Measurements from ENCODE around the gene KRT40.

KRT40 gene

GRCh38 chr17:40995116-40995515 is 11.0 kb upstream of the KRT40 start:
- DNase-seq, result no peak

- DNase-seq, result no peak
Measured at GRCh38 chr17:40993839-40994238, 9.7 kb upstream of the KRT40 start, which contains the start of gene KRTAP3-3. KRTAP3-3 (minus strand) TSS chr17:40994164; CDS start chr17:40994097, 67 bp downstream.

GRCh38 chr17:40993084-40993483 is 9.0 kb upstream of the KRT40 start:
- DNase-seq, result no peak

DNA sequence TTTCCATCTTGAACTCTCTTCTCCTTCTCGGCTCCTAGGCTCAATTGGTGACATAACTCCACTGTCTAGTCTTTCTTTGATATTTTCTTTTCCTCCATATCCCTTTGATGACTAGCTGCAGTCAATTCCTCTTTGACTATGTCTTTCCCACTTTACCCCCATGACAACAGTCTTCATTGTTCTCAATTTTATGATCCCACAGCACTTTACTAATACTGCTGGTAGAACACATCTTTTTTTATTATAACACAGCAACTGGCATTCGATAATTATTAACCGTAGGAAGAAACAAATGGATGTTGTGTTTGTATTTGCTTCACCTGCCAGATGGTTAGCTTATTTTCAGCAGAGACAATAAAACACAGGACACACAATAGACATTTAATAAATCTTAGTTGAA is 8.5 kb upstream of the KRT40 start:
- DNase-seq, result no peak

- no peak for DNase-seq
Measured at GRCh38 chr17:40986920-40987319, 2.8 kb upstream of the KRT40 start.

- no peak for DNase-seq
Measured at GRCh38 chr17:40981115-40981514, 3.0 kb downstream of the KRT40 start.

DNA sequence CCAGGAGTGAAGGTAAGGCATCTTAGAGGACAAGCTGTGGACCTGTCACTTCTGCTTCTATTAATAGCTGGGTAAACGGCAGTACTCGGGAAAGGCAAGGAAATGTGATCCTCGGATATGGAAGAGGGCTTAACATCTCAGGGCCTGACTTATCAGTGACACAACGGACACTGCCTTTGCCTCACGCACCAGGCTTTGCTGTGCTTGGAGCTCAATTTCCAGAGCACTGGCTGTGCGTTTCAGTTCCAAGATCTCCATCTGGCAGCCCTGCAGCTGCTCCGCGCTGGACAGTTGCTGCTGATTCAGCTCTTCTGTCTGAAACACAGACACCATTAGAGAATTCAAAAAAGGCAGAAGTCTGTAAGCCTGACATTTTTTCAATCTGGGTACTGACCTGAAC is 3.5 kb downstream of the KRT40 start:
- DNase-seq, result no peak

- no peak for DNase-seq
Measured at GRCh38 chr17:40980117-40980516, 4.0 kb downstream of the KRT40 start.

DNA sequence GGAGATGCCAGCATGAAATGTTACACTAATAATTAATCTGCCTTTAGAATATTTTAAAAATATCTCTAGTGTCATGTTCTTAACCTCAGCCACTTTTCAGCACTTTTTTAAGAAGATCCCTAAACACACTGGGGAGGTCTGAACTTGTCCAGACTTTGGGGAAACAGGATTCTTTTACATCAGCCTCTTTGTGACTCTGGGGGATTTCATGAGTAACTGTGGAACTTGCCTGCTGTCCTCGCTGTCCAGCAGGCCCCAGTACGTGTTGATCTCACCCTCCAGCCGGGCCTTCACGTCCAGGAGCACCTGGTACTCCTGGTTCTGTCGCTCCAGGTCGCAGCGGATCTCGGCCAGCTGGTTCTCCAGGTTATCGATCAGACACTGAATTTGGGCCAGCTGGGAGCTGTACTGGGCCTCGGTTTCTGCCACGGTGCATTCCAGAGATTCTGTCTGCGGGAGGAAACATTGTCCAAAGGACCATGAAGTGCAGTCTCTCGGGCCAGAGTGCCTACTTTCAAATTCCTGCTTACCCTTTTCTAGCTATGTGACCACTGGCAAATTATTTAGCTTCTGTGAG is 5.5 kb downstream of the KRT40 start:
- DNase-seq, result no peak

- no peak for DNase-seq
Measured at GRCh38 chr17:40975516-40975915, 8.6 kb downstream of the KRT40 start.

- no peak for DNase-seq
Measured at GRCh38 chr17:40974366-40974765, 9.8 kb downstream of the KRT40 start.

- no peak for DNase-seq
Measured at GRCh38 chr17:40967582-40967981, 16.5 kb downstream of the KRT40 start.

GRCh38 chr17:40966848-40967247 is 17.3 kb downstream of the KRT40 start, which contains the start of gene KRT39:
KRT39 (minus strand) TSS chr17:40966948; CDS start chr17:40966856, 92 bp downstream.
- DNase-seq, result no peak

- DNase-seq, result no peak
Measured at GRCh38 chr17:40963838-40964237, 20.3 kb downstream of the KRT40 start.

GRCh38 chr17:40962059-40962561 is 22.0 kb downstream of the KRT40 start:
- DNase-seq, result no peak

DNA sequence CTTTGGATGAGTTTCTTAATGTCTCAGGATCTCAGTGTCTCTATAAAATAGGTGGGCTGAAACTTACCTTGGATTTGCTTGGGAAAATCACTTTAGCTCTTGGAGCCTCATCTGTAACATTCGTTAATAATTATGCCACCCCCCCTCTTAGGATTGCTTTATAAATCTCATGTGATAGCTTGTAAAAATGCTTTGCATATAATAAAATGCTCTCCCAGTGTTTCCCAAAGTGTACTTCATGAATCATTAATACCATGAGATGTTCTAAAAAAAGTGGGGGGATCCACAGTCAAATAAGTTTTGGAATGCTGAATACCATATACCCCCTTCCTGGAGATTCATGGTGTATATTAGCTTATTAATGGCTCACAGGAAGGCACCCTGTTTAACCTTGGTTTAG is 22.5 kb downstream of the KRT40 start:
- no peak for DNase-seq

- DNase-seq, result no peak
Measured at GRCh38 chr17:40960144-40960543, 24.0 kb downstream of the KRT40 start.

DNA sequence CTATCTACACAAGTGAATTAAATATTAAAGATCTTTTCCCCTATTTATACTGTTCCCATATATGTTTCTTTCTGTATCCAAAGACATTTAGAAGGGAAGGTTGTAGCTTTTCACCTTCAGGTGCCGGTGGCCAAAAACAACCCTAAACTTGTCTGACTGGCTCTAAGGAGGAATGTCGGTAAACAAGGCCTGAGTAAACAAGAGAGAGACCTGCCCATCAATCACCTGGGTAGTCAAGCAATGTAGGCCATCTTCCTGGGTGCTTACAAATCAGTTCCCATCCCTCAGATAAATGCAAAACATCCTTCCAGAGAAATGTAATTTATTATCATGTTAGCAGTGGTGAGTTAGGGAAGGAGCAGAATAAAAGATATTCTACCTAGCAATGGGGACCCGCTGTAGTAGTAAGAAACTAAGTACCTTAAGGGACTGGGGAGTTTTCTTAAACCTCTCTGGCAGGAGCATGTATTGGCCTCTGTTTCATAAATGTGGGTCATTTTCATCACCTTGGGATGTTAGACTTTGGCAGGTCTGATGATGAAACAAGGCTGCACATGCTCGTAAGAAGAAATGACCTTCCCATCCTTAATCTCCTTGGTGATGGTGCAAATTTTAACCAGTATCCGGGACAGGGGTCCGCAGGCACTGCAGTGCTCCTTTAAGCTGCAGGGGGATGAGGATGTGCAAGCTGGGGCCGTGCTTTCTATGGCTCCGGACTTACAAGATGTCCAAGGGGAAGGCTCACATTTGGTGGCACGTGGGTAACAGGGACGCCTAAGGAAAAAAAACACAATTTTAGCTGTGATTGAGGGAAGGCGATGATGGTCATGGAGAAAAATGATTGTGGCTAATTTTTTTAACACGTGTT is 25.8 kb downstream of the KRT40 start:
- no peak for DNase-seq

DNA sequence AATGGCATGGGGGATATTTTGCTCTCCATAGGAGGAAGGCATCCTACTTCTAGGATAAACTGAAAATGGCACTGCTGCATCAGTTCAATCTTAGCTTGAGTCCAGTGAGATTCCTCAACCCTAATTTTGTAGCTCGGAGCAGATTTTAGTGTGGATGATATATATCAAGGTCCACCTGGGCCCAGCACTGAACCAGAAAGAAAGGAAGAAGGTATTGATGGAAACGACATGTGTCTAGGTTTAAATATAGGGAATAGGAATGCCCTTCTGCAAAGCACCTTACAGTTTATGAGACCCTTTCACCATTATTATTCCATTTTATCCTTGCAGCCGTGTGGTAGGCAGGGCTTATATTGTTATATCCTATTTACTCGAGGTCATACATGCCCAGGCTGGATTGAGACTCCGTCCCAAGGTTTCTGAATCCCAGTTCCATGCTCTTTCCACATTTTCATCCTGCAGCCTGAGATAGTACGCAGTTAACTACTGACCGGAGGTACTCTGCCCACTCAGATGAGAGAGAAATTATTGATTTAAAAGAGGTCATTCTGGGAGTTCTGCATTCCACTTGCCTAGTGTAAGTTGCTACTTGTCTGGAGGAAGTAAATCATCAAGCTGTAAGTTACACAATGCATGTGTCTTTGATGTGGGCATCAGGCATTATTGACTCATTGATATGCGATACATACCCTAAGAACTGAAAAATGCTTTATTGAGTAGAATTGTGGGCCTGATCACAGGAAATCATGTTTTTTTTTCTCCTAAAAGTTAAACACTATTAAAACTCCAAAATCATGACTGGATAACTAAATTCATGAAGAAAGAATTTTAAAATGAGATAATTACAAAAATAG is 27.5 kb downstream of the KRT40 start:
- DNase-seq, result no peak

DNA sequence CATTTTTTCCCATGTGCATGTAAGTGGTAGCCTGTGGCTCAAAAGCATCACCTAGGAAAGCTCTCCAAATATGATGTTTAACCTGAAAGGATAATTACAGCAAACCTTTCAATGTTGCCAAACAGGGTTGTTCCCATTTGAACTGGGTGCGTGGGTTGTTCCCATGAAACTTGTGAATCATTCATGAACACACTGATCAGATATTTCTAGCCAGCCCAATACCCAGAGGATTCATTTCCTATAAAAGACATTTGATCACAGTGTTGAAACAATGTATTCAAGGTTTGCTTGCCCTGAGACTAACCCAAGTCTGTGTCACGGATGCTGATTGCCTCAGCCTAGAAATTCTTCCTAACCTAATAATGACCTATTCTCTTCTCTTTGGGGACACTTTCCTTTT is 30.2 kb downstream of the KRT40 start:
- DNase-seq, result no peak

GRCh38 chr17:40952661-40953060 is 31.5 kb downstream of the KRT40 start:
- no peak for DNase-seq

GRCh38 chr17:40952154-40952553 is 32.0 kb downstream of the KRT40 start:
- DNase-seq, result no peak

GRCh38 chr17:40951011-40951622 is 33.0 kb downstream of the KRT40 start:
- no peak for DNase-seq

Data from NCI-H1048 (cell line).